ENCODE results near the gene TDRKH.

The TDRKH gene

DNA sequence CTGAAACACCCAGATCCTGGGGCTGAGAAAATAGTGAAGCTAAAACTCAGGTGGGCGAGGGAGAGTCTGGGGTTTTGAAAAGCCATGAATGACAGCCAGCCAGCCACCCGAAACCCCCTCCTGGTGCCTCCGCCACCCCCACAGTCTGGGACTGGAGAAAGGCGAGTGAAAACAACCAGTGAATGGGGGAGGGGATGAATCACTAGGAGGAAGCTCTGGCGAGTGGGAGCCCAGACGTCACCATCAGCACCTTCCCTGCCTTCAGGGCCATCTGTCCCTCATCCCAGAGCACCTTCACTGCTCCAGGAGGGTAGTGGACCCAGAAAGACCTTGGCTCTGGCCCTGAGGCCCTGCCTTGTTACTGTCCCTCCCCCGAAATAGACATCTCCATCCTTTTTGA lies 32.1 kb upstream of the TDRKH start:
- no peak for DNase-seq

DNA sequence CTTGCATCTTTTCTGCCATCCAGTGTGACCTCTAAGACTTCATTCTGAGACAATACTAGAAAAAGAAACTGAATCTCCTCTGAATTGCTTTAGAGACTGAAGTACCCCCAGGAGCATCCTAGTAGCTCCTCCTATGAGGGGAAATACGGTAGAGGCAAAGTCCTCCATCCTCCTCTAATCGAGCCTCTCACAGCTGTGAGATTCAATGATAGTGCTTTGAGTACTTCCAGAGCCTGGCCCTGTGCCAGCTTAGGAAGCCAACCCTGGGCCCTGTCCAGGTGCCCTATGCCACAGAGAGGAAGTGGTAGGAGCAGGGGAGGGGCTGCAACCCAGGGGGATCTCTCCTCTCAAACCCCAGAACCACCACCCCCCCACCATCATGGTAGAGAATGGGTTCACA lies 30.6 kb upstream of the TDRKH start:
- DNase-seq = no peak

- DNase-seq = no peak
Measured at GRCh38 chr1:151819976-151820623, 29.8 kb upstream of the TDRKH start.

GRCh38 chr1:151819227-151819835 lies 29.0 kb upstream of the TDRKH start:
- no peak for DNase-seq

GRCh38 chr1:151817353-151817730 lies 27.0 kb upstream of the TDRKH start:
- no peak for DNase-seq

- no peak for DNase-seq
Measured at GRCh38 chr1:151816548-151817352, 26.4 kb upstream of the TDRKH start.

- DNase-seq = no peak
Measured at GRCh38 chr1:151815716-151816327, 25.5 kb upstream of the TDRKH start.

- DNase-seq = no peak
Measured at GRCh38 chr1:151814971-151815545, 24.8 kb upstream of the TDRKH start.

DNA sequence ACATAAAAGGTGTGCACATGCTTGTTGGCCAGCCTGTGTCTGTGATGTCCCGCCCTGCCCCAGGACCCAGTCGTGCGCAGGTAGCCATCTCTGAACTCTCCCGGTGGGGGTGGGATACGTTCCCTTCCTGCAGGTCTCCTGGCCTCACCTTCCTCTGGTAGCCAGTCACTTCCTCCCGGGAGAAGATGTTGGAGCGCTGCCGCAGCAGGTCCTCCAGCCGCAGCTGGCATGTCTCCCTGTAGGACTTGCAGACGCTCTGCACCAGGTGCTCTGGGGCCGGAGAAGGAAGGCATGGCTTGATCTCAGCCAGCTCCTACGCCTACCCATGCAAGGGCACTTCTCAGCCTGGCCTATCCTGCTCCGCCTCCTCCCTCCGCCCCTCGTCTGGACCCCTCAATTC lies 24.1 kb upstream of the TDRKH start:
- DNase-seq = no peak

- no peak for DNase-seq
Measured at GRCh38 chr1:151813271-151813977, 23.1 kb upstream of the TDRKH start.

DNA sequence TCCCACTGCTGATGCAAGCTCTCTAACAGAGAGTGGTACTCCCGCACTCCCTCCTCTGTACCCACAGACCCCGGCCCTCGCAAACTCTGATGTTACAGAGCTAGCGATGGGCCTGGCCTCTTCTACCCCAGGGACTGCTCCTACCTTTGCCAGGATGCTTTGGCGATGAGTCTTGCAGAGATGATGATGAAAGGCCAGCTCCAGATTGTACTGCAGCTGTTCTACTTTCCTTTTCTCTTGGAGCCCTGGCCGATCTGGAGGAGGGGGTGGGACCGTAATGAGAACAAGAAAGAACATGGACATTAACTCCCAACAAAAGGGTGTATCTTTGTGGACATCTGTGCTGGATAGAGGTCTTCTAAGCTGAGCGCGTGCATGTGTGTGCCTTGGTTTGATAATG lies 20.9 kb upstream of the TDRKH start:
- peak; percentile 36 for DNase-seq

- DNase-seq = peak; percentile 11
Measured at GRCh38 chr1:151809985-151810556, 19.8 kb upstream of the TDRKH start.

GRCh38 chr1:151809290-151809984 lies 19.1 kb upstream of the TDRKH start:
- no peak for DNase-seq

GRCh38 chr1:151807766-151808165 lies 17.5 kb upstream of the TDRKH start:
- DNase-seq = no peak

DNA sequence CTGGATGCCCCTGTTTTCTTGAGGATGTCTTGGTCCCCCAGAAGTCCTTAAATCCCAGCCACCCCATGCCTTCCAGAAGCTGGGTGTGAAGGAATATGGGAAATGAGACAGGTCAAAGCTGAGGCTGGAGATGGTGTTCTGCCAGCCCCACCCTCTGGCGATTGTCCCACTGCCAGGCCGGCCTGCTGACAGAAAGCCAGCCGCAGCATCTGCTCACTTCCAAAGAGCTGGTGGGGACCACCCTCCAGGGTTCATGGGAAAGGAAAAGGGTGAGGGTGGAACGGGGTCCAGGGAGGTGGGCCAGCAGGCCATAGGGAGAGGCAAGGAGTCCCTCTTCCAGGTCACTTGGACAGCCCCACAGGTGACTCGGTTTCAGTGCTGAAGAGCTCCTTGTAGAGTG lies 16.8 kb upstream of the TDRKH start:
- DNase-seq = no peak

DNA sequence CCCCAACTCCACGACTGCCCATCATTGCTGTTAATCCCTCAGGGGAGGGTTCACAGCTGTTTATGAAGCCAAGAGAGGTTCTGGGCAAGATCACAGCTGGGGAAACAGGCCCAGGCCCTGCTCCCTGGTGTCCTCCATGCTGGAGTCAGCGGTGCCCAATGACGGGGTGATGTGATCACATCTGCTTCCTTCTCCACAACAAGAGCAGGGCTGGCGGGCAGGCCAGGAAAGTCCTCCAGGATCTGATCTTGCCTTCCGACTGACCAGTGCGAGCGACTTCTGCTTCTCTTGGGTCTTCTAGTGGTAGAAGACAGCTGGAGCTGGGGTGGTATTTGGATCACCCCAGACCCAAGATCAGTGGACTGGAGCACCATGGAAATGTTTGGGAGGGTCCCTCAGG lies 15.9 kb upstream of the TDRKH start:
- DNase-seq = no peak

DNA sequence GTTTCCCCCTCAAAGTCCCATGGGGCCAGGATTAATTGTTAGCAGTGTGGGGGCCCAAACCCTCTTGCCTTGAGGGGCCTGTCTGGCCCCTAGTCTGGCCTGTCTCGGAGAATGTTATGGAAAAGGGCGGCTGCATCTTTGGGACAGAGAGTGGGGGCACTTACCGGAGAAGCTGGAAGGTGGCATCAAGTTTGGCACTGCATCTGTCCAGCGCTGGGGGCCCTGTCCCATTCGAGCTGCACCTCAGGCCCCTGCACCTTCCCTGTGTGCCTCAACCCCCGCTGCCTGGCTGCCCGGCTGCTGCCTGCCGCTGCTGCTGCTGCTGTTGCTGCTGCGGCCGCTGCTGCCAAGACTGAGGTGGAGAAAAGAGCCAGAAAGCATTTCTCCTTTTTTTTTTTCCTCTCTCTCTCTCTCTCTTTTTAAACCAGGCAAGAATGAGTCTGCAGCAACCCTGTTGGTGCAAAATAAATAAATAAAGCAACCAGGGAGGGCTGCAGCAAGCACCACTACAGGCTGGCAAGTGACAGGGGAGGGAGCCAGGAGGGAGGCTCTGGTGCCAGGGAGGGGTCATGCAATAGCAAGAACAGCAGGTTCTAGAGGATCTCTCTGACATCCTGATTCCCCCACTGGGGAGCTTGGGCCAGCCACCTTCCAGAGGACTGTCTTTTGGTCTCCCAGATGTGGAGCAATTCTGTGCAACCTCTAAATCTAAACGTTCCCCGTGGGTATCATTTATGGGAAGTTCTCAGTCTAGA lies 14.9 kb upstream of the TDRKH start, which contains the start of gene LINGO4:
TSS of gene LINGO4 (minus strand) at position 354 of the 755 bp plus-strand sequence. CDS start 2,715 bp downstream, outside the sequence.
- DNase-seq = no peak

DNA sequence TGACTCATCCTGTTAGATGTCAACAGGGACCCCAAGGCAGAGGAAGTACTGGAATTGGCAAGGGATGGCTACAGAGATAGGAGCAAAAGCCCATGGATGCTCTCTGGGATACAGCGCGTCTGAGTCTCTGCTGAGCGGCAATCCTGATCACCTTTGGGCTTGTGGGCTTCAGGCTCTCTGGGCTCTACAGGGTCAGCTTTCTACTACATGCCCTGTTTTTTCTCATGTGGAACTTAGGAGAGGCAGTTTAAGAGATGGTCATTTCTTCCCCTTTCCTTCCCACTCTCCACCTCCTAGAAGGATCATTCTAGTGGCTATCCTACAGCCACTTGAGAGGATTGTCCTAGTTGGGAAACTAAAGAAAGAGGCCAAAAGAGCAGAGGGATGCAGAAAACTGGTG lies 13.6 kb upstream of the TDRKH start:
- DNase-seq = no peak

DNA sequence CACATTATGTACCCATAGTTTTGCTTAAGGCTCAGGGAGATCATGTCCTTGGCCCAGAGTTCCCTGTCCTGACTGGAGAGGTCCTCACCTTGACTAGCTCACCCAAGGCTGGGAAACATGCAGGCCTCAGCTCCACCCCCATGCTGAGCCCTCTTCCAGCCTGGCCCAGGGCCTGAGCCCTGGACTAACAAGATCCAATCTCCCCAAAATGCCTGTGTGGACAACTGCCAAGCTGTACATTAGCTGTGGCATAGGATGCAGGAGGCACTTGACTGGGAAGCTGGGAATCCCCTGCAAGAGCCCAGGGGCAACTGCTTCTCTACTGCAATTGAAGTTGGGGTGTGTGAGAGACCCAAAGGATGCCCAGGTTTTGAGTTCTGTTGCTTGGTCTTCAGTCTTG lies 12.9 kb upstream of the TDRKH start:
- no peak for DNase-seq

DNA sequence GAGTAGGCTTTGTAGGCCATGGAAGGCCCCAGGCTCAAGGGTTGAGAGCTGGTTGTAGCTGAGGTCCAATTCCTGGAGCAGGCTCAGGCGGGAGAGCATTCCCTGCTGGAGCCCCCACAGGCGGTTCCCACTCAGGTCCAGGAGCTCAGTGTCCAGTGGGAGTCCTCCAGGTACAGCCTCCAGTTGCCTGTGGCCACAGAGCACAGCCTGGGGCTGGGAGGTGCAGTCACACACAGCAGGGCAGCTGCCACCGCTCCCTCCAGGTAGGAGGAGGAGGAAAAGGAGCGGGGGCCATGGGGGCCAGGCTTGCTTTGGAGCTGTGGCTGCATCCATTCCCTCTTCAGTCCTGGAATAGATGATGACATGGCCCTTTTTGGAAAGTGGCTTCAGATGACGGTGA lies 12.1 kb upstream of the TDRKH start:
- no peak for DNase-seq

DNA sequence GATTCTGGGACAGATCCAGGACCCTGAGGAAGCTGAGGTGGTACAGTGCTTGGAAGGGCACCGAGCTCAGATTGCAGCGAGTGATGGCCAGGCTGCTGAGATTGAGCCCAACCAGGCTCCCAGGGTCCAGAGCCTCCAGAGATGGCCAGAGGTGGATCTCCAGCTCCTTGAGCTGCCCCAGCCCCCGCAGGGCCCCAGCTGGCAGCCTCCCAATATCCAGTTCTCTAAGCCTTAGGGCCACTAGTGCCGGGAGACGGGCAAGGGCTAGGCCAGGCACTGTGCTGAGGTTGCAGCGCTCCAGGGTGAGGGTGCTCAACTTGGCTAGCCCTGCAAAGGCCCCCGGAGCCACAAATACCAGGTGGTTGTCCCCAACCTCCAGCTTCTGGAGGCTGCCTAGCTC lies 11.5 kb upstream of the TDRKH start:
- DNase-seq = no peak
